ENCODE measurements around the gene BEND7. TPM values are rescaled to one million over a fixed set of nuclear protein-coding genes. Genes with fewer than 3 reads are reported as not detected.

BEND7 gene
- polyA plus RNA-seq, 1 donor, result 7.7 TPM

DNA sequence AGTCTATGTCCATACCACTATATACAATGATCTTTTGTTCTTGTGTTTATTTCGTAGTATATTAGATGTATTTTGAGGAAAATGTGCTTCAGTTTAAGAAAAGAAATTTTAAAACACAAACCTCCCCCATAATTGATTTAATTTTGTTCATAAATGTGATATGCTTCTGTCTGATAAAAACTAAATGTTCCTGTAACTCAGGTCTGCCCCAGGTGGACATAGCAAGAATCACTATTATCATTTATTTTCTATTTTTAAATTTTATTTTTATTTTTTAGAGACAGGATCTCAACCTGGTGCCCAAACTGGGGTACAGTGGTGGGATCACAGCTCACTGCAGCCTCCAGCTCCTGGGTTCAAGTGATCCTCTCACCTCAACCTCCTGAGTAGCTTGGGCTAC, 43.2 kb downstream of the BEND7 start:
- DNase-seq, result no peak
- H3K27ac ChIP-seq (ENCODE audit: low read length), result no peak overlapping the region
- no peaks in the 10 kb centered on the region for H3K9me3 ChIP-seq (ENCODE audit: control insufficient read depth, low read depth, low read length)
- no peaks in the 10 kb centered on the region for H3K27me3 ChIP-seq (ENCODE audit: control insufficient read depth, insufficient read depth, low read length)
- WGBS (ENCODE audit: insufficient coverage, low lambda C conversion rate), result 88% methylated on average over 1 of the region's 1 CpG
- H3K4me1 ChIP-seq (ENCODE audit: control insufficient read depth, insufficient read depth, low read length), result no peaks in the 10 kb centered on the region
- H3K36me3 ChIP-seq (ENCODE audit: control insufficient read depth, insufficient read depth, low read length), result no peaks in the 10 kb centered on the region
- no peak overlapping the region for H3K4me3 ChIP-seq (ENCODE audit: low read length)

DNA sequence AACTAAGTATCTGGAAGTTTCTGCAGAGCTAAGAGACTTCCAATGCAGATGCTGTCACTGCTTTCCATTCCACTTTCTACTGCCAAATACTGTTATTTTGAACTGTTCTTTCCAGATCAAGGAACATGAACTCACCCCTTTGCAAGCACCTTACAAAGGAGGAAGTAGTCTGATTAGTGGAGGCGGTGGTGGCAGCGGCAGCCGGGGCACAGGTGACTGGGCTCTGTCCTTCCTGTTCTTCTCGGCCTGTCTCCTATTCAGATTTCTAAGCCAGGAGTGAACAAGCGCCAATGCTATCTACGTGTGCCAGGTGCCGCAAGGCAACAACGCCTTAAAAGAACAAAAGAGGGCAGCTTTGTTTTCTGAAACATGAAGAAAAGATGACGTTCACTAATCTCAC, 44.9 kb downstream of the BEND7 start:
- Histone ChIP-seq H3K4me3 (ENCODE audit: low read length) (no peak overlapping the region), H3K9me3 (ENCODE audit: control insufficient read depth, low read depth, low read length) (no peaks in the 10 kb centered on the region), H3K36me3 (ENCODE audit: control insufficient read depth, insufficient read depth, low read length) (no peaks in the 10 kb centered on the region), H3K4me1 (ENCODE audit: control insufficient read depth, insufficient read depth, low read length) (no peaks in the 10 kb centered on the region), H3K27me3 (ENCODE audit: control insufficient read depth, insufficient read depth, low read length) (no peaks in the 10 kb centered on the region), H3K27ac (ENCODE audit: low read length) (no peak overlapping the region)
- no peak for DNase-seq
- WGBS (ENCODE audit: insufficient coverage, low lambda C conversion rate), result 66% methylated on average over 2 of the region's 9 CpGs

DNA sequence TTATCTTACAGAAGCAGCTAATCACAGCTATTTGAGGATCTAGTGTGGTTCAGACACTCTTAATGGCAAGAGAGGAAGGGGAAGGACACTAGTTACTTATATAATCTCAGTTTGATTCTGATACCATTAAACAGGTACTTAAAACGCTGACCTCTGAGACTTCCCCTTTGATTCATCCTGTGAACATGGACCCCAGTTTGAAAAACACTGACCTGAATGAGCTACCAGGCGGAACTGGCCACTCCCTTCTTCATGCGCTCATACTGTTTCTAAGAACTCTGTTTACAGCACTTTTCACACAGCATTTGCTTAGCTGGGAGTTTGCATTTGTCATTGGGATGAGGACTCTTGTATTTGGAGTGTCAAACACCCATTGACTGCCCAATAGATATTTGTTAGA, 45.7 kb downstream of the BEND7 start:
- DNase-seq, result no peak
- no CpG with 5 or more reads among the region's 3 CpGs for WGBS (ENCODE audit: insufficient coverage, low lambda C conversion rate)
- Histone ChIP-seq H3K27me3 (ENCODE audit: control insufficient read depth, insufficient read depth, low read length) (no peaks in the 10 kb centered on the region), H3K9me3 (ENCODE audit: control insufficient read depth, low read depth, low read length) (no peaks in the 10 kb centered on the region), H3K27ac (ENCODE audit: low read length) (no peak overlapping the region), H3K4me1 (ENCODE audit: control insufficient read depth, insufficient read depth, low read length) (no peaks in the 10 kb centered on the region), H3K4me3 (ENCODE audit: low read length) (no peak overlapping the region), H3K36me3 (ENCODE audit: control insufficient read depth, insufficient read depth, low read length) (no peaks in the 10 kb centered on the region)

DNA sequence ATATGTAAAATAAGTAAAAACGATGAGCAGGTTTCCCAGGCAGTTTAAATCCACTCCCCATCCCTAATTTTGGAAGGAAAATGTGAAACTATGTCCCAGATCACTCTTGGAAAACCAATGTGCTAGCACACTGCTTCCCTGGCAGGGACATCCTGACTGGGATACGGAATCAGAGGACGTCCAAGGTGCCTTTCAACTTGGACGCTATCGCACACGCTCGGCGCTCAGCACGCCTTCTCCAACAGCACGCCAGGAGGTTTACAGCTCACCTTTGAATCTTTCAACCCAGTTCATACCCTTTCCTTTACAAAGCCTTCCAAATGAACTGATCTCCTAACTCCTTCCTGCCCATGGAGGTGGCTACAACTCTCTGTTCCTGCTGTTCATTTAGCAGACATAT, 47.1 kb downstream of the BEND7 start:
- Histone ChIP-seq H3K27me3 (ENCODE audit: control insufficient read depth, insufficient read depth, low read length) (no peaks in the 10 kb centered on the region), H3K4me1 (ENCODE audit: control insufficient read depth, insufficient read depth, low read length) (no peaks in the 10 kb centered on the region), H3K27ac (ENCODE audit: low read length) (no peak overlapping the region), H3K4me3 (ENCODE audit: low read length) (no peak overlapping the region), H3K9me3 (ENCODE audit: control insufficient read depth, low read depth, low read length) (no peaks in the 10 kb centered on the region), H3K36me3 (ENCODE audit: control insufficient read depth, insufficient read depth, low read length) (no peaks in the 10 kb centered on the region)
- no CpG with 5 or more reads among the region's 10 CpGs for WGBS (ENCODE audit: insufficient coverage, low lambda C conversion rate)
- DNase-seq, result no peak

DNA sequence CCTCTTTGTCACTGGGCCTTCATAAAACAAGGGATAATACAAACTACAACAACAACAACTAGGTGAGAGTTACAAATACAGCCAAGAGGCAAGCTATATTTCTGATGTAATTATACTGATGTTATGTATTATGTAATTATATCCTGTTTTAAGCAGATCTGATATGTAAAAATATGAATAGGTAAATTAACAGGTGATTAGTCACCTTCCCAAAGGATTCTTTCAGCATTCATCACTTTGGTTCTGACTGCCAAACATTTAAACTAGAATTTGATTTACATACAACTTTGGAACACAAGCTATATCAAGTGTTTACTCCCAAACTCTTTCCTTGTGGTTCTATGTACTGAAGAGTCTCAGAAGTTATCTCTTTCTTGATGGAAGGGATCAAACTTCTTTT, 53.7 kb downstream of the BEND7 start:
- H3K9me3 ChIP-seq (ENCODE audit: control insufficient read depth, low read depth, low read length), result peaks cover 2% of the 10 kb centered on the region
- H3K27me3 ChIP-seq (ENCODE audit: control insufficient read depth, insufficient read depth, low read length), result no peaks in the 10 kb centered on the region
- peaks cover 3% of the 10 kb centered on the region for H3K36me3 ChIP-seq (ENCODE audit: control insufficient read depth, insufficient read depth, low read length)
- no peak overlapping the region for H3K4me3 ChIP-seq (ENCODE audit: low read length)
- DNase-seq, result no peak
- H3K27ac ChIP-seq (ENCODE audit: low read length), result no peak overlapping the region
- H3K4me1 ChIP-seq (ENCODE audit: control insufficient read depth, insufficient read depth, low read length), result no peaks in the 10 kb centered on the region

DNA sequence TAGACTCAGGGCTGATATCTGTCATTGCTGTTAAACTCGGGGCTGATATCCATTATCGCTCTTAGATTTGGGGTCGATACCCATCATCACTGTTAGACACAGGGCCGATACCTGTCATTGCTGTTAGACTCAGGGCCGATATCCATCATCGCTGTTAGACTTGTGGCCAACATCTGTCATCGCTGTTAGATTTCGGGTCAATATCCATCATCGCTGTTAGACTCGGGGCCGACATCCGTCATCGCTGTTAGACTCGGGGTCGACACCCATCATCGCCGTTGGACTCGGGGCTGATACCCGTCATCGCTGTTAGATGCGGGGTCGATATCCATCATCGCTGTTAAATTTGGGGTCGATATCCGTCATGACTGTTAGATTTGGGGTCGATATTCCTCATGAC, 54.8 kb downstream of the BEND7 start:
- no CpG with 5 or more reads among the region's 26 CpGs for WGBS (ENCODE audit: insufficient coverage, low lambda C conversion rate)
- Histone ChIP-seq H3K4me1 (ENCODE audit: control insufficient read depth, insufficient read depth, low read length) (no peaks in the 10 kb centered on the region), H3K36me3 (ENCODE audit: control insufficient read depth, insufficient read depth, low read length) (peaks cover 3% of the 10 kb centered on the region), H3K27ac (ENCODE audit: low read length) (no peak overlapping the region), H3K27me3 (ENCODE audit: control insufficient read depth, insufficient read depth, low read length) (no peaks in the 10 kb centered on the region), H3K9me3 (ENCODE audit: control insufficient read depth, low read depth, low read length) (peaks cover 2% of the 10 kb centered on the region), H3K4me3 (ENCODE audit: low read length) (no peak overlapping the region)
- DNase-seq, result no peak

DNA sequence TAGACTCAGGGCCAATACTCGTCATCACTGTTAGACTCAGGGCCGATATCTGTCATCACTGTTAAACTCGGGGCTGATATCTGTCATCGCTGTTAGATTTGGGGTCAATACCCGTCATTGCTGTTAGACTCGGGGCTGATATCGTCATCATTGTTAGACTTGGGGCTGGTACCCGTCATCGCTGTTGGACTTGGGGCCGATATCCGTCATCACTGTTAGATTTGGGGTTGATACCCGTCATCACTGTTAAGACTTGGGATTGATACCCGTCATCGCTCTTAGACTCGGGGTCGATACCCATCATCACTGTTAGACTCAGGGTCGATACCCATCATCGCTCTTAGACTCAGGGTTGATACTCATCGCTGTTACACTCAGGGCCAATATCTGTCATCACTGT, 56.5 kb downstream of the BEND7 start:
- no peak overlapping the region for H3K27ac ChIP-seq (ENCODE audit: low read length)
- WGBS (ENCODE audit: insufficient coverage, low lambda C conversion rate), result 93% methylated on average over 3 of the region's 19 CpGs
- no peak for DNase-seq
- H3K9me3 ChIP-seq (ENCODE audit: control insufficient read depth, low read depth, low read length), result peaks cover 2% of the 10 kb centered on the region
- no peaks in the 10 kb centered on the region for H3K4me1 ChIP-seq (ENCODE audit: control insufficient read depth, insufficient read depth, low read length)
- peaks cover 3% of the 10 kb centered on the region for H3K36me3 ChIP-seq (ENCODE audit: control insufficient read depth, insufficient read depth, low read length)
- H3K4me3 ChIP-seq (ENCODE audit: low read length), result no peak overlapping the region
- H3K27me3 ChIP-seq (ENCODE audit: control insufficient read depth, insufficient read depth, low read length), result no peaks in the 10 kb centered on the region

DNA sequence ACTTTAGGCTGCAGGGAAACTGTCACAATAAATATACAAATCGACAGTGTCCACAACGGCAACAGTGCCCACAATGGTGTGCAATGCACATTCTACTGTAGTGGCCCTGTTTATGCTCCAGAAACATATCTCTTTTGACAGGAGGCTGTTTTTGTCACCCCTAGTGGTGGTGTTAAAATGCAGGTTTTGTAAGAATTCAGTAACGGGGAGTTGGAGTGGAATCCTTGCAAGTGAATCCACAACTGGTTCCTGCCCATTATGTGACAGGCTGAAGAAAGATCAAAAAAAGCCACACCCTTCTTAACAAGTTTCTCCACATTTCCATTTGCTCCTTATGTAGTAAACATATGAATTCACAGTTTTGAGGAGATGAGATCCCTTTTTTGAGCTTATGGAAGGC, 58.5 kb downstream of the BEND7 start:
- no peaks in the 10 kb centered on the region for H3K4me1 ChIP-seq (ENCODE audit: control insufficient read depth, insufficient read depth, low read length)
- H3K27me3 ChIP-seq (ENCODE audit: control insufficient read depth, insufficient read depth, low read length), result no peaks in the 10 kb centered on the region
- peaks cover 2% of the 10 kb centered on the region for H3K9me3 ChIP-seq (ENCODE audit: control insufficient read depth, low read depth, low read length)
- DNase-seq, result no peak
- H3K27ac ChIP-seq (ENCODE audit: low read length), result no peak overlapping the region
- WGBS (ENCODE audit: insufficient coverage, low lambda C conversion rate), result no CpG with 5 or more reads among the region's 3 CpGs
- H3K4me3 ChIP-seq (ENCODE audit: low read length), result no peak overlapping the region
- H3K36me3 ChIP-seq (ENCODE audit: control insufficient read depth, insufficient read depth, low read length), result peaks cover 3% of the 10 kb centered on the region

DNA sequence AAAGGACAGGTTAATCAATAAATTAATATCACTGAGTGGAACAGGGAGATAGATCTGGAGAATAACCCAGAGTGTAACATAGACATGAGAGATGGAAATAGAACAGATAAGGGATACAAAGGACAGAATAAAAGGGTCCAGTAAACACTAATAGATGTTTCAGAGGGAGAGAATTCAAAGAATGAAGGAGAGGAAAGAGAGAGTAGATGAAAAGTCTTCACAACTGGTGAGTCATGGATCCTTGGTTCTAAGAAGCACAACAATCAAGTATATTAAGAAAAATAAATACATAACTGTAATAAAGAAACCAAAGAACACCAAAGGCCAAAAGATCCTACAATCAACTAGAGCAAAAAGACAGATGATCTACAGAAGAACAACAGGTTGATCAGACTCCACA, 66.3 kb downstream of the BEND7 start:
- no peaks in the 10 kb centered on the region for H3K27me3 ChIP-seq (ENCODE audit: control insufficient read depth, insufficient read depth, low read length)
- no peaks in the 10 kb centered on the region for H3K4me1 ChIP-seq (ENCODE audit: control insufficient read depth, insufficient read depth, low read length)
- no peak overlapping the region for H3K27ac ChIP-seq (ENCODE audit: low read length)
- no peak for DNase-seq
- H3K4me3 ChIP-seq (ENCODE audit: low read length), result no peak overlapping the region
- no peaks in the 10 kb centered on the region for H3K9me3 ChIP-seq (ENCODE audit: control insufficient read depth, low read depth, low read length)
- H3K36me3 ChIP-seq (ENCODE audit: control insufficient read depth, insufficient read depth, low read length), result no peaks in the 10 kb centered on the region

DNA sequence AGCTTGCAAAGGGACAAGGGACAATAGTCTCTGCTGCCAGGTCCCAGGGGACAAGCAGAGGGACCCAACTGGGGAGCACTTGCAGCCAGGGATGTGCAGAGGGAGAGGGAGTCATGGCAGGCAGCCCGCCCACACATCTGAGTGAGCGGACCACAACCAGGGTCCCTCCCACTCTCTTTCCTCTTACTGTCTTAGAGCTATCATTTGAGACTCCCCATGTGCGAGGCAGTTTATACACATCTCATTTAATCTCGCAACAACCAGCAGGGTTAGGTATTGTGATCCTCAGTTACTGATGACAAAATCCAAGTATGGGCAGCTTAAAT, 70.2 kb downstream of the BEND7 start:
- H3K4me1 ChIP-seq (ENCODE audit: control insufficient read depth, insufficient read depth, low read length), result no peaks in the 10 kb centered on the region
- WGBS (ENCODE audit: insufficient coverage, low lambda C conversion rate), result 80% methylated on average over 1 of the region's 4 CpGs
- no peak for DNase-seq
- no peaks in the 10 kb centered on the region for H3K36me3 ChIP-seq (ENCODE audit: control insufficient read depth, insufficient read depth, low read length)
- H3K27ac ChIP-seq (ENCODE audit: low read length), result no peak overlapping the region
- no peaks in the 10 kb centered on the region for H3K27me3 ChIP-seq (ENCODE audit: control insufficient read depth, insufficient read depth, low read length)
- no peaks in the 10 kb centered on the region for H3K9me3 ChIP-seq (ENCODE audit: control insufficient read depth, low read depth, low read length)
- no peak overlapping the region for H3K4me3 ChIP-seq (ENCODE audit: low read length)

DNA sequence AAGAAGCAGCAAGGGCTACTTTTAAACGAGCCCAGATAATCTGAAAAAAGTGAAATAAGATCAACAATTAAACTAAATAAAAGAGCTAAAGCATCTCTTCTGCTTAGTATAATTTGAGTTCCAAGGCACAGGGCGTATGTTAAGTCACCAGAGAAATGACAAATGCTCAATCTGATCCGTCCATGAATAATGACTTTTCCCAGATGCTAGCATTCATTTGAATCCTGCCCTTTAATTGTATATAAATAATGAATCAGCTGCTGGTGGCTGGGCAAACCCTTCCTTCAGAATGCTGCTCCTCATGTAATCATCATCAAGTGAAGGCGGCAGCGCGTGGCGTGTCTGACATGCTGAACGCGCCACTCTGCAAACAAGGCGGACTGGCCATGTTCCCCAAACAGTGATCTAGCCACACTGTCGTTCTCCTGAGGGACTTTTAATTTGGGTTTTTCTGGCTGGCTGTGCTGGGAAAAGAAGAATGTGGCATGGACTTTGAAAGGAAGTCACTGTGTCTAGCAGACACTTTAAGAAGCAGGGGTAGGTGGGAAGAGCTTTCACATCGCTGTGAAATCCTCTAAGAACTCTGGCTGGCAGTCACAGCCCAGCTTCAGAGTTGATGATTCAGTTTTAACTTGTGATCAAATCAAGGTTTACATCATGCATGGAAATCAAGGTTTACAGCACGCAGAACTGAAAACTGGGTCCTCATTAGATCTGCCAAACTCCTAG, 70.7 kb downstream of the BEND7 start:
- Histone ChIP-seq H3K27ac (ENCODE audit: low read length) (no peak overlapping the region), H3K4me1 (ENCODE audit: control insufficient read depth, insufficient read depth, low read length) (no peaks in the 10 kb centered on the region), H3K4me3 (ENCODE audit: low read length) (no peak overlapping the region), H3K36me3 (ENCODE audit: control insufficient read depth, insufficient read depth, low read length) (no peaks in the 10 kb centered on the region), H3K9me3 (ENCODE audit: control insufficient read depth, low read depth, low read length) (no peaks in the 10 kb centered on the region), H3K27me3 (ENCODE audit: control insufficient read depth, insufficient read depth, low read length) (no peaks in the 10 kb centered on the region)
- no CpG with 5 or more reads among the region's 13 CpGs for WGBS (ENCODE audit: insufficient coverage, low lambda C conversion rate)
- DNase-seq, result no peak

All from large intestine (tissue), 3 donors.